GDM1 (cell line): ENCODE data around the gene KRT23.

Experiments
- DNase-seq: peaks from one replicate; lab custom pipeline; 2025; lab: John Stamatoyannopoulos, UW

KRT23 gene

GRCh38 chr17:40937384-40937819 lies at the start of gene KRT23:
TSS of gene KRT23 (minus strand) at chr17:40937646. CDS start at chr17:40936603, 1,043 bp downstream.
- no peak for DNase-seq

GRCh38 chr17:40986920-40987319 lies 49.5 kb upstream of the KRT23 start:
- DNase-seq = no peak

GRCh38 chr17:40984226-40984625 lies 46.8 kb upstream of the KRT23 start, which contains the start of gene KRT40:
TSS of gene KRT40 (minus strand) at chr17:40984326. CDS start at chr17:40984273, 53 bp downstream.
- DNase-seq = no peak

GRCh38 chr17:40981115-40981514 lies 43.7 kb upstream of the KRT23 start:
- DNase-seq = no peak

GRCh38 chr17:40980596-40980995 lies 43.1 kb upstream of the KRT23 start:
- no peak for DNase-seq

- DNase-seq = no peak
These were observed 42.7 kb upstream of the KRT23 start for GRCh38 chr17:40980117-40980516.

- DNase-seq = no peak
These were observed 41.2 kb upstream of the KRT23 start for GRCh38 chr17:40978575-40979151.

GRCh38 chr17:40975516-40975915 lies 38.1 kb upstream of the KRT23 start:
- DNase-seq = no peak

GRCh38 chr17:40974366-40974765 lies 36.9 kb upstream of the KRT23 start:
- DNase-seq = no peak

GRCh38 chr17:40967582-40967981 lies 30.1 kb upstream of the KRT23 start:
- DNase-seq = no peak

- no peak for DNase-seq
These were observed 29.4 kb upstream of the KRT23 start, which contains the start of gene KRT39 for GRCh38 chr17:40966848-40967247. TSS of gene KRT39 (minus strand) at chr17:40966948. CDS start at chr17:40966856, 92 bp downstream.

- no peak for DNase-seq
These were observed 26.4 kb upstream of the KRT23 start for GRCh38 chr17:40963838-40964237.

- DNase-seq = no peak
These were observed 24.7 kb upstream of the KRT23 start for GRCh38 chr17:40962059-40962561.

GRCh38 chr17:40961591-40961990 lies 24.1 kb upstream of the KRT23 start:
- no peak for DNase-seq

- no peak for DNase-seq
These were observed 22.7 kb upstream of the KRT23 start for GRCh38 chr17:40960144-40960543.

GRCh38 chr17:40958086-40958953 lies 20.9 kb upstream of the KRT23 start:
- no peak for DNase-seq

- no peak for DNase-seq
These were observed 19.2 kb upstream of the KRT23 start for GRCh38 chr17:40956401-40957254.

- DNase-seq = no peak
These were observed 16.4 kb upstream of the KRT23 start for GRCh38 chr17:40953881-40954280.

GRCh38 chr17:40952661-40953060 lies 15.2 kb upstream of the KRT23 start:
- DNase-seq = no peak

GRCh38 chr17:40952154-40952553 lies 14.7 kb upstream of the KRT23 start:
- DNase-seq = no peak

- no peak for DNase-seq
These were observed 13.7 kb upstream of the KRT23 start for GRCh38 chr17:40951011-40951622.

GRCh38 chr17:40950176-40950575 lies 12.7 kb upstream of the KRT23 start:
- no peak for DNase-seq
